BE2C (cell line): ENCODE measurements around the gene SHANK3.

ENCODE experiments used
- DNase-seq: peaks from one replicate; pipeline ENCODE4 v3.0.0-alpha.2; 2020
- H3K27me3 ChIP-seq: fragments of 250-450 bp; sonication (Bioruptor Pico); 2 replicates; pipeline ENCODE4 v1.5.1; 2020; ENCODE audit warnings: mild to moderate bottlenecking
- H3K36me3 ChIP-seq: fragments of 250-450 bp; sonication (Bioruptor Pico); 2 replicates; pipeline ENCODE4 v1.5.1; 2020; ENCODE audit warnings: mild to moderate bottlenecking
- H3K4me1 ChIP-seq: fragments of 250-450 bp; sonication (Bioruptor Pico); 2 replicates; pipeline ENCODE4 v1.5.1; 2020
- H3K4me3 ChIP-seq: 2 replicates; pipeline ENCODE4 v1.5.1; 2011; ENCODE audit warnings: low read depth, low read length
- H3K9me3 ChIP-seq: fragments of 250-450 bp; sonication (Bioruptor Pico); 2 replicates; pipeline ENCODE4 v1.5.1; 2020
- CTCF ChIP-seq: IDR thresholded peaks from 2 replicates; pipeline ENCODE4 v1.5.1; 2012; ENCODE audit warnings: mild to moderate bottlenecking, low read depth, low read length

The SHANK3 gene

DNA sequence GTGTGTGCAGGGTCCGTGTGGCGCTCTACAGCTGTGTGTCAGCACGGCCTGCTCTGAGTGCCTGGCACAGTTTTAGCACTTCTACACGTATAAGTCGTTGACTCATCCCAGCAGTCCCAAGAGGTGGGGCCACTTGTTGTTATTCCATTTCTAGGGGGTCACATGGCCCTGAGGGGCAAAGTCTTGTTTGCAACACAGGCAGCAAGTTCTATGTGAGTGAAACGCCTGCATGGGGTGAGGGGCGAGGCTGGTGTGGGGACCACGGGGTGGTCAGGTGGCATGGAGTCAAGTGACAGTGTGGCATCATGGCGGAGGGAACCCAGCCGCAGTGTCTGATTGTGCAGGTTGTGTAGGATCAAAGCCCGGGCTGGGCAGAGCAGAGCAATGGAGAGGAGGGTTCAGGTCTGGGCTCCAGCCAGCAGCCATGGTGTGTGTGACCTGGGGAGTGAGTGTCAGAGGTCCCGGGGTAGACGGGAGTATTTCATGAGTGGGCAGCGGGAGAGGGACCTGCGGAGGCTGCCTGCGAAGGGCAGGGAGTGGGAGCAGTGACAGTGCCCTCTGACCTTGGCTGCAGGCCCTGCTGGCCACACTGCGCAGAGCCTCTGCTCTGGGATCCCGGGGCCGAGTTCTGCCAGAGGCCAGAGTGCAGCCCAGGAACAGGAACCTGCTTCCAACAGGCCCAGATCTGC lies 27.9 kb downstream of the SHANK3 start:
- TF ChIP-seq CTCF = no peak
- Histone ChIP-seq H3K27me3 (peaks cover 17% of the 10 kb centered on the region), H3K4me1 (peaks cover 12% of the 10 kb centered on the region), H3K36me3 (no peaks in the 10 kb centered on the region), H3K4me3 (no peak overlapping the region), H3K9me3 (no peaks in the 10 kb centered on the region)
- peak; percentile 2 for DNase-seq

DNA sequence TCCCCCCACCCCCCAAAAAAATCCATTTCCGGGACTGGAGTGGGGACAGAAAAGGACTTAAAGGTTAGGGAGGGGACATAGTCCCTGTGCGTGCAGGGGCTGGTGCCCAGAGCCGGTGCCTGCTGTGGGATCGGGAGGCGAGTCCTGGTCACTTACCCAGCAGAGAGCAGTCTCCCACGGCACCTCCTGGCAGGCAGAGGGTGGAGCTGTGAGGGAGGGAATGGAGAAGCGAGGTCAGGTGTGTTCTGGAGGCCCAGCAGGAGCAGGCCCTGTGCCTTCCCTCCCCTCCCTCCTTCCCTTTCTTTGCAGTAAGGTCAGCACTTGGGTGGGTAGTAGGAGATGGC lies 28.4 kb downstream of the SHANK3 start:
- H3K36me3 ChIP-seq = no peaks in the 10 kb centered on the region
- no peaks in the 10 kb centered on the region for H3K9me3 ChIP-seq
- TF ChIP-seq CTCF = no peak
- no peak overlapping the region for H3K4me3 ChIP-seq
- DNase-seq = peak; percentile 6
- H3K27me3 ChIP-seq = peaks cover 16% of the 10 kb centered on the region
- peaks cover 12% of the 10 kb centered on the region for H3K4me1 ChIP-seq

DNA sequence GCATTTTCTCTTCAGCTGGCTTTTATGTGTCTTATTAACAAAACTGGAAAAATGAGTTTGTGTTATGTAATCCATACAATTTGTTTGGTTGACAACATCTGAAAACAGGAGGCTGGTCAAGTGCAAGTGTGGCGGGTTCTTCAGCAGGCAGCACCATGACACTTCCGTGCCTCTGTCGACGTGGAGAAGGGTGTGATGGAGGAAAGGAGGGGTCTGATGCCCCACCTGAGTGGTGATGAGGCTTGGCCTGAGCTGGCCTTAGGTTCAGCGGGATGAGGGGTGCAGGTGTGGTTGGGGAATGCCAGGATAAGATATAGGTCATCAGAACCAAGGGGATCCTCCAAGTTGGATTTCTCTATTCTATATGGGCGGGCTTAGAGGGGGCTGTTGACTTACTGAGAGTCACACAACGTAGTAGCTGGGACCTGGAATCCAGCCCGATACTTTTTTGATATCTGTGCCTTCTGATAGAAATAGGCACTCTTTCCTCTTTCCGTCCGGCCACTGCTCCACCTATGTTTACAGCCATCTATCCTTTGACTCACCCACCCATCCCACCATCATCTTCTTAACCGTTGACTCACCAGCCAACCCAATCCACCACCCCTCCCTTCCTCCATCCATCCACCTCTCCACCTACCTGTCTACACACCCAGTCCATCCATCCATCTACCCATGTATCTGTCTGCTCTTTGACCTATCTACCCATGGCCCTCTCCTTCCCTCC lies 29.0 kb downstream of the SHANK3 start:
- H3K4me1 ChIP-seq = peaks cover 12% of the 10 kb centered on the region

GRCh38 chr22:50702261-50702671 lies 29.6 kb downstream of the SHANK3 start:
- Histone ChIP-seq H3K4me1 (peaks cover 12% of the 10 kb centered on the region), H3K9me3 (no peaks in the 10 kb centered on the region), H3K4me3 (no peak overlapping the region), H3K36me3 (no peaks in the 10 kb centered on the region), H3K27me3 (peaks cover 6% of the 10 kb centered on the region)
- no peak for TF ChIP-seq CTCF
- peak; percentile 5 for DNase-seq

More for the DNA sequence above, 29.0 kb downstream of the SHANK3 start:
- no peak overlapping the region for H3K4me3 ChIP-seq
- H3K27me3 ChIP-seq = peaks cover 10% of the 10 kb centered on the region
- no peaks in the 10 kb centered on the region for H3K36me3 ChIP-seq
- H3K9me3 ChIP-seq = no peaks in the 10 kb centered on the region
- no peak for TF ChIP-seq CTCF
- DNase-seq = peak; percentile 3

- no peak for TF ChIP-seq CTCF
- no peaks in the 10 kb centered on the region for H3K9me3 ChIP-seq
- DNase-seq = peak; percentile 3
- no peak overlapping the region for H3K4me3 ChIP-seq
- H3K27me3 ChIP-seq = peaks cover under 1% of the 10 kb centered on the region
- no peaks in the 10 kb centered on the region for H3K36me3 ChIP-seq
- H3K4me1 ChIP-seq = peaks cover 12% of the 10 kb centered on the region
Measured at GRCh38 chr22:50702821-50703725, 30.4 kb downstream of the SHANK3 start.
